SU-DHL-6 (cell line): Measurements from ENCODE around the gene FADS1.

Experiments
- H2AFZ ChIP-seq: fragments of 200-600 bp; sonication (generic); 2 replicates; pipeline ENCODE4 v1.6.1; 2014; ENCODE audit warnings: low read depth, mild to moderate bottlenecking, moderate library complexity, mixed read lengths, antibody characterized with exemption, low read length; ENCODE audit not compliant: severe bottlenecking
- H3F3A ChIP-seq: fragments of 200-600 bp; shearing (Covaris generic); 2 replicates; pipeline ENCODE4 v1.6.0; 2016; ENCODE audit warnings: antibody characterized with exemption, mild to moderate bottlenecking; ENCODE audit not compliant: insufficient read depth
- H3K27ac ChIP-seq: fragments of 200-600 bp; sonication (generic); 2 replicates; pipeline ENCODE4 v1.5.1; 2016; ENCODE audit warnings: low read depth, mild to moderate bottlenecking, low read length, moderate library complexity, mixed read lengths
- H3K27me3 ChIP-seq: fragments of 200-600 bp; sonication (generic), shearing (Covaris generic); 2 replicates; pipeline ENCODE4 v1.6.0; 2014; ENCODE audit warnings: mild to moderate bottlenecking, low read length
- H3K36me3 ChIP-seq: fragments of 200-600 bp; sonication (generic); 2 replicates; pipeline ENCODE4 v1.6.1; 2014; ENCODE audit warnings: mild to moderate bottlenecking, low read length, mixed read lengths
- H3K4me2 ChIP-seq: fragments of 300-600, 200-600 bp; shearing (Covaris generic), sonication (generic); 2 replicates; pipeline ENCODE4 v1.6.0; 2014; ENCODE audit warnings: low read length, low read depth, mild to moderate bottlenecking; ENCODE audit not compliant: poor library complexity, severe bottlenecking
- H3K4me3 ChIP-seq: fragments of 200-600 bp; sonication (generic); 2 replicates; pipeline ENCODE4 v1.5.1; 2014; ENCODE audit warnings: antibody characterized with exemption, low read length, mild to moderate bottlenecking, mixed read lengths; ENCODE audit not compliant: insufficient read depth, poor library complexity, severe bottlenecking
- H3K79me2 ChIP-seq: fragments of 200-600 bp; sonication (generic); 2 replicates; pipeline ENCODE4 v1.6.1; 2014; ENCODE audit warnings: mild to moderate bottlenecking, low read length, moderate library complexity; ENCODE audit not compliant: insufficient read depth
- H3K9ac ChIP-seq: fragments of 200-600 bp; sonication (generic); 2 replicates; pipeline ENCODE4 v1.7.0; 2014; ENCODE audit warnings: mild to moderate bottlenecking, low read length
- H3K9me2 ChIP-seq: fragments of 200-600 bp; sonication (generic); replicated peaks from 2 replicates; pipeline ENCODE4 v1.6.1; 2014; ENCODE audit warnings: low read length; ENCODE audit not compliant: insufficient read depth
- H3K9me3 ChIP-seq: fragments of 200-600 bp; sonication (generic); 2 replicates; pipeline ENCODE4 v1.6.1; 2014; ENCODE audit warnings: low read length, mixed read lengths; ENCODE audit not compliant: insufficient read depth
- H4K20me1 ChIP-seq: fragments of 200-600 bp; sonication (generic); 2 replicates; pipeline ENCODE4 v1.6.1; 2014; ENCODE audit warnings: low read depth, mild to moderate bottlenecking, antibody characterized with exemption, low read length, moderate library complexity, mixed read lengths
- EZH2phosphoT487 ChIP-seq: fragments of 200-600 bp; sonication (generic), shearing (Covaris generic); conservative IDR thresholded peaks from 2 replicates; pipeline ENCODE4 v1.6.1; 2018; ENCODE audit warnings: mild to moderate bottlenecking, antibody characterized with exemption, low read length, moderate library complexity, mixed read lengths
- TF ChIP-seq, protein P1 (sequence below): fragments of 200-600 bp; sonication (generic); IDR thresholded peaks from one replicate; pipeline ENCODE4 v1.5.1; 2017; ENCODE audit warnings: antibody characterized with exemption, mild to moderate bottlenecking, low read length, moderate library complexity; ENCODE audit not compliant: insufficient read depth, poor library complexity, severe bottlenecking

FADS1 gene

DNA sequence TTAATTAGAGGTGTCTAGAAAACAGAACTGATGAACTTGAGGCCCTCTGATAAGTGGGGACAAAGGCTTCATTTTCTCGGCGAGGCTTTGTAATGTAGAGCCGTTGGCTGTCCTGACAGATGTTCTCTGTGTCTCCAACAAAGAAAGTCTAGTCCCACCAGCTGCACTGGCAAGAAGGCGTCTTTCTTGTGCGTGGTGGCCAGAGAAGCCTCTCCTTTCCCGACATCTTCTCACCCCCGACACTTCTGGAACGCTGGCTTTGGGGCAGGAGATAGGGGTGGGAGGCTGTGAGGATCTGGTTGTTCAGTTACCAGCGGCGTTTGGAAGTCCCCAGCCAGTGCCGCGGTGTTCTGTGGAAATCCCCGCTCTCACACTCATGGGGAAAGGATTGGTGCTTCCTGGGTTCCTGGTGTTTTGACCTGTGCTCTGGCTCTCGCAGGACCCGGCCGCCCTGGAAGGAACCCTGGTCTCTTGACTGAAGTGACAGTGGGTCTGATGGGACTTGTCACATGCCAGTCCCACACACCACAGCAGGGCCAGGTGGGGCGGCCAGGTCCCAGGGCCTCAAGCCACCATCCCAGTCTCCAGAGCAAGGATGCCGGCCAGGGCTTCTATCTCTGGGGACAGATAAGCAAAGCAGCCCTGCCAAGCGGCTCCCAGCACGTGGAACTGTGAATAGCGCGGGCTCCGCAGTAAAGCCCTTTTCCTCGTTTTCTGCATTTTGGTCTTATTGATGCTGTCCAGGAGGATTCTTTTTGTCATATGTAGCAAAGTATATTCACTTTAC, 34.5 kb upstream of the FADS1 start:
- Histone ChIP-seq H3K9me3 (no peaks in the 10 kb centered on the region), H3K9me2 (no peaks in the 10 kb centered on the region), H3K27me3 (no peaks in the 10 kb centered on the region), H3K4me2 (no peak overlapping the region), H4K20me1 (no peaks in the 10 kb centered on the region), H3K27ac (no peak overlapping the region), H3K36me3 (no peaks in the 10 kb centered on the region), H3K4me3 (no peak overlapping the region), H3K79me2 (no peaks in the 10 kb centered on the region), H3K9ac (no peak overlapping the region), H3F3A (no peaks in the 10 kb centered on the region), H2AFZ (no peak overlapping the region)
- no peak for TF ChIP-seq EZH2phosphoT487
- TF ChIP-seq, protein P1, sequence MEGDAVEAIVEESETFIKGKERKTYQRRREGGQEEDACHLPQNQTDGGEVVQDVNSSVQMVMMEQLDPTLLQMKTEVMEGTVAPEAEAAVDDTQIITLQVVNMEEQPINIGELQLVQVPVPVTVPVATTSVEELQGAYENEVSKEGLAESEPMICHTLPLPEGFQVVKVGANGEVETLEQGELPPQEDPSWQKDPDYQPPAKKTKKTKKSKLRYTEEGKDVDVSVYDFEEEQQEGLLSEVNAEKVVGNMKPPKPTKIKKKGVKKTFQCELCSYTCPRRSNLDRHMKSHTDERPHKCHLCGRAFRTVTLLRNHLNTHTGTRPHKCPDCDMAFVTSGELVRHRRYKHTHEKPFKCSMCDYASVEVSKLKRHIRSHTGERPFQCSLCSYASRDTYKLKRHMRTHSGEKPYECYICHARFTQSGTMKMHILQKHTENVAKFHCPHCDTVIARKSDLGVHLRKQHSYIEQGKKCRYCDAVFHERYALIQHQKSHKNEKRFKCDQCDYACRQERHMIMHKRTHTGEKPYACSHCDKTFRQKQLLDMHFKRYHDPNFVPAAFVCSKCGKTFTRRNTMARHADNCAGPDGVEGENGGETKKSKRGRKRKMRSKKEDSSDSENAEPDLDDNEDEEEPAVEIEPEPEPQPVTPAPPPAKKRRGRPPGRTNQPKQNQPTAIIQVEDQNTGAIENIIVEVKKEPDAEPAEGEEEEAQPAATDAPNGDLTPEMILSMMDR: no peak

DNA sequence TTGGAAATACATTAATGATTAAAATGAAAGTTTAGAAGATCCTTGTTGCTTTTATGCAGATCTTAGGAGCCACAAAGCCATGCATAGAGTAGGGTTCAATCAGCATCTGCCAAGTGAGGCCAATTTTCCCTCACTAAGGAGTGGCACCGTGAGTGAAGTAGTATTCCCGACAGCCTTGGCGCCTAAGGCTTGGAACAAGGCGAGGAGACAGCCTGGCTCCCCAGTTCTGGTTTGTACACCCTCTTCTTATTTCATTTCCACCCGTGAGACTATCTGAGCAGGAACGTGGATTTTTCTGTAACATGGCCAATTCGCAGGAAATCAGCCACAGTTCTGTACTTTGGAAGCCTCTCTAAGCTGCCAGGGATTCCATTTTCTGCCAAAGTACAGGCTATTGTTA, 33.9 kb upstream of the FADS1 start:
- no peaks in the 10 kb centered on the region for H4K20me1 ChIP-seq
- H2AFZ ChIP-seq: no peak overlapping the region
- no peaks in the 10 kb centered on the region for H3K79me2 ChIP-seq
- H3K4me3 ChIP-seq: no peak overlapping the region
- no peaks in the 10 kb centered on the region for H3F3A ChIP-seq
- no peaks in the 10 kb centered on the region for H3K27me3 ChIP-seq
- no peak for TF ChIP-seq EZH2phosphoT487
- TF ChIP-seq, protein P1: no peak
- no peaks in the 10 kb centered on the region for H3K36me3 ChIP-seq
- no peak overlapping the region for H3K9ac ChIP-seq
- H3K27ac ChIP-seq: no peak overlapping the region
- H3K4me2 ChIP-seq: no peak overlapping the region
- H3K9me3 ChIP-seq: no peaks in the 10 kb centered on the region
- H3K9me2 ChIP-seq: no peaks in the 10 kb centered on the region

DNA sequence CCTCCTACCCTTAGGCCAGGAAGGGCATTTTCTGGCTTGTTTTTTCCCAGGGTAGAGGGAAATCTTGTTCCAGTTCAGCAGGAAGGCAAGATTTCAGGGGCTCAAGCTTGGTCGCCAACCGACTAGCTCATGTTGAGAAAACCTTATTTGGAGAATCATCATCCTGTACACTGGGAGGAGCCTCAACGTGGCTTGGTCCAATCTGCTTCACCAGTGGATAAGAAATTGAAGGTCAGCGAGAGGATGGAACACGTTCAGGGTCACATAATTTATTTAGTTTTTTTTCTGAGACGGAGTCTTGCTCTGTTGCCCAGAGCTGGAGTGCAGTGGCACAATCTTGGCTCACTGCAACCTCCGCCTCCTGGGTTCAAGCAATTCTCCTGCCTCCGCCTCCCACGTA, 31.8 kb upstream of the FADS1 start:
- Histone ChIP-seq H3K4me3 (no peak overlapping the region), H4K20me1 (no peaks in the 10 kb centered on the region), H2AFZ (no peak overlapping the region), H3K9me2 (no peaks in the 10 kb centered on the region), H3F3A (no peaks in the 10 kb centered on the region), H3K9me3 (no peaks in the 10 kb centered on the region), H3K36me3 (no peaks in the 10 kb centered on the region), H3K27ac (no peak overlapping the region), H3K4me2 (no peak overlapping the region), H3K9ac (no peak overlapping the region), H3K79me2 (no peaks in the 10 kb centered on the region), H3K27me3 (no peaks in the 10 kb centered on the region)
- TF ChIP-seq, protein P1: no peak
